Uterus (tissue), 4 donors: ENCODE results near the gene CAMK2A. TPM values are rescaled to one million over a fixed set of nuclear protein-coding genes. Genes with fewer than 3 reads are reported as not detected.

ENCODE experiments used
- DNase-seq, 2 donors: peaks; one replicate each; pipeline ENCODE4 v3.0.0-alpha.2; 2019 to 2020
- H3K27ac ChIP-seq, 2 donors: fragments of 200-600 bp; sonication (generic); 1 replicate in 1 of 2; 2 replicates in 1 of 2; pipeline ENCODE4 v1.5.1; 2016 to 2018
- H3K27me3 ChIP-seq, 2 donors: fragments of 200-600 bp; sonication (generic); one replicate each; pipeline ENCODE4 v1.5.1; 2018 to 2019; ENCODE audit warnings: control low read depth in 1 of 2
- H3K36me3 ChIP-seq, 2 donors: fragments of 200-600 bp; sonication (generic); one replicate each; pipeline ENCODE4 v1.5.1; 2019; ENCODE audit warnings: control low read depth in 1 of 2
- H3K4me1 ChIP-seq, 2 donors: fragments of 200-600 bp; sonication (generic); one replicate each; pipeline ENCODE4 v1.5.1; 2018 to 2019; ENCODE audit warnings: control low read depth in 1 of 2
- H3K4me3 ChIP-seq, 2 donors: fragments of 200-600 bp; sonication (generic); 1 replicate in 1 of 2; 2 replicates in 1 of 2; pipeline ENCODE4 v1.5.1; 2018 to 2019; ENCODE audit warnings: mild to moderate bottlenecking in 1 of 2
- H3K9me3 ChIP-seq, 2 donors: fragments of 200-600 bp; sonication (generic); one replicate each; pipeline ENCODE4 v1.5.1; 2019; ENCODE audit warnings: control low read depth in 1 of 2
- CTCF ChIP-seq, 4 experiments: fragments of 200-600 bp in 2 of 4; fragments of 450-650 bp in 2 of 4; sonication (generic) in 2 of 4; IDR thresholded peaks; one replicate each; pipeline ENCODE4 v1.5.1; 2016 to 2019; ENCODE audit warnings: antibody characterized with exemption in 4 of 4, mild to moderate bottlenecking in 2 of 4, moderate library complexity in 1 of 4
- POLR2A ChIP-seq, 2 donors: fragments of 450-650 bp; IDR thresholded peaks; one replicate each; pipeline ENCODE4 v1.6.1; 2016; ENCODE audit warnings: antibody characterized with exemption in 2 of 2, mild to moderate bottlenecking in 1 of 2, moderate library complexity in 1 of 2
- intact Hi-C: fragments of 100-400 bp; cut with DNase I; formaldehyde crosslinking; loops from one replicate; pipeline ENCODE4 v1.15.1; 2023; ENCODE audit warnings: low total_unique reads
- total RNA-seq, 4 donors: library from RNA; depleted of rRNA in 3 of 4; stranded (reverse); fragments of >200 nt in 3 of 4; gene quantifications; one replicate each; pipeline versions ENCODE4 v1.1.0 to v1.2.4, GENCODE V29; 2014 to 2023
- donor health status: DM: yes; HTN: yes; CAD: no.

Gene CAMK2A
- total RNA-seq, 4 donors from 2014 or later = under 0.01 to 23.7 (median 4.3) TPM

GRCh38 chr5:150279330-150280020 is 10.1 kb downstream of the CAMK2A start:
- no peak overlapping the region for H3K4me3 ChIP-seq
- TF ChIP-seq POLR2A (IDR thresholded peaks at IDR 0.05) = no peak
- TF ChIP-seq CTCF (IDR thresholded peaks at IDR 0.05) = no peak
- no peaks in the 10 kb centered on the region for H3K9me3 ChIP-seq
- H3K27me3 ChIP-seq = no peaks in the 10 kb centered on the region
- no peak for DNase-seq
- intact Hi-C loops = loop anchor here (10.0 kb wide), 1 partner anchor 65 kb away; no protein-coding TSS in a partner anchor
- H3K27ac ChIP-seq = no peak overlapping the region
- H3K36me3 ChIP-seq = no peaks in the 10 kb centered on the region
- H3K4me1 ChIP-seq = no peaks in the 10 kb centered on the region

- intact Hi-C loops = loop anchor here (10.0 kb wide), 1 partner anchor 66 kb away; no protein-coding TSS in a partner anchor
These were observed 10.7 kb downstream of the CAMK2A start for GRCh38 chr5:150278916-150279315.

GRCh38 chr5:150278046-150278730 is 11.4 kb downstream of the CAMK2A start:
- H3K27me3 ChIP-seq = no peaks in the 10 kb centered on the region
- no peaks in the 10 kb centered on the region for H3K36me3 ChIP-seq
- TF ChIP-seq POLR2A (IDR thresholded peaks at IDR 0.05) (no peak), CTCF (IDR thresholded peaks at IDR 0.05) (no peak)
- H3K4me1 ChIP-seq = no peaks in the 10 kb centered on the region
- DNase-seq = no peak
- no peaks in the 10 kb centered on the region for H3K9me3 ChIP-seq
- H3K4me3 ChIP-seq = no peak overlapping the region
- intact Hi-C loops = loop anchor here (10.0 kb wide), 1 partner anchor 67 kb away; no protein-coding TSS in a partner anchor
- no peak overlapping the region for H3K27ac ChIP-seq

More at GRCh38 chr5:150278916-150279315, 10.7 kb downstream of the CAMK2A start:
- no peak for TF ChIP-seq POLR2A (IDR thresholded peaks at IDR 0.05)
- TF ChIP-seq CTCF (IDR thresholded peaks at IDR 0.05) = no peak
- Histone ChIP-seq H3K4me1 (no peaks in the 10 kb centered on the region), H3K9me3 (no peaks in the 10 kb centered on the region), H3K4me3 (no peak overlapping the region), H3K36me3 (no peaks in the 10 kb centered on the region), H3K27ac (no peak overlapping the region), H3K27me3 (no peaks in the 10 kb centered on the region)
- DNase-seq = no peak

- intact Hi-C loops = loop anchor here (10.0 kb wide), 1 partner anchor 68 kb away; no protein-coding TSS in a partner anchor
- DNase-seq = no peak
- TF ChIP-seq POLR2A (IDR thresholded peaks at IDR 0.05) (no peak), CTCF (IDR thresholded peaks at IDR 0.05) (no peak)
These were observed 12.5 kb downstream of the CAMK2A start for GRCh38 chr5:150277043-150277442.

GRCh38 chr5:150274811-150275210 is 14.8 kb downstream of the CAMK2A start:
- TF ChIP-seq POLR2A (IDR thresholded peaks at IDR 0.05) = no peak
- TF ChIP-seq CTCF (IDR thresholded peaks at IDR 0.05) = no peak
- no peaks in the 10 kb centered on the region for H3K9me3 ChIP-seq
- no peak overlapping the region for H3K4me3 ChIP-seq
- intact Hi-C loops = loop anchor here (10.0 kb wide), 1 partner anchor 70 kb away; no protein-coding TSS in a partner anchor
- no peaks in the 10 kb centered on the region for H3K27me3 ChIP-seq
- H3K4me1 ChIP-seq = no peaks in the 10 kb centered on the region
- DNase-seq = no peak
- H3K27ac ChIP-seq = no peak overlapping the region
- no peaks in the 10 kb centered on the region for H3K36me3 ChIP-seq

More at GRCh38 chr5:150277043-150277442, 12.5 kb downstream of the CAMK2A start:
- H3K27ac ChIP-seq = no peak overlapping the region
- H3K27me3 ChIP-seq = no peaks in the 10 kb centered on the region
- no peaks in the 10 kb centered on the region for H3K9me3 ChIP-seq
- H3K4me1 ChIP-seq = no peaks in the 10 kb centered on the region
- H3K36me3 ChIP-seq = no peaks in the 10 kb centered on the region
- no peak overlapping the region for H3K4me3 ChIP-seq
